HCT116 (cell line): Measurements from ENCODE around the gene CD93. TPM values are rescaled to one million over a fixed set of nuclear protein-coding genes. Genes with fewer than 3 reads are reported as not detected.

ENCODE experiments used
- ATAC-seq: fragments of 200-7000 bp; cut with Tn5 transposase; 2 replicates; pipeline ENCODE4 v1.9.1; 2020; ENCODE audit warnings: mild to moderate bottlenecking, moderate library complexity
- Bru-seq: library from RNA; stranded (reverse); fragments of 400-500 nt; gene quantifications from one replicate; lab custom pipeline; 2021; lab: Mats Ljungman, UMichigan
- BruChase-seq, 2 experiments: library from RNA; stranded (reverse); fragments of 400-500 nt; gene quantifications; one replicate each; lab custom pipeline; 2021; lab: Mats Ljungman, UMichigan
- BruUV-seq: library from RNA; stranded (reverse); fragments of 400-500 nt; replicated peaks from 2 replicates; lab custom pipeline; 2021; lab: Mats Ljungman, UMichigan
- CTCF ChIA-PET: fragments of 300-600 bp; sonication (Branson Sonifier 250); formaldehyde crosslinking; loops from one replicate; lab custom pipeline; 2021; ENCODE audit warnings: antibody characterized with exemption; lab: Charles Lee
- POLR2A ChIA-PET: fragments of 300-600, 350-600 bp; sonication (Branson Sonifier 250); formaldehyde crosslinking; loops from one replicate; lab custom pipeline; 2021; ENCODE audit warnings: antibody characterized with exemption; lab: Charles Lee
- RAD21 ChIA-PET, 2 experiments: fragments of 300-600 bp; sonication (Branson Sonifier 250); formaldehyde crosslinking; loops; one replicate each; lab custom pipeline; 2023; ENCODE audit warnings: low total read pairs in 2 of 2; ENCODE audit not compliant: uncharacterized antibody in 2 of 2, unreplicated experiment in 2 of 2, low non-redundant PET in 1 of 2; lab: Charles Lee
- DNase-seq: peaks from one replicate; pipeline ENCODE4 v3.0.0-alpha.2; 2010; ENCODE audit warnings: low read depth, low spot score
- H2AFZ ChIP-seq: fragments of 200-600 bp; shearing (Covaris generic), sonication (generic); 2 replicates; pipeline ENCODE4 v1.6.1; 2017; ENCODE audit warnings: low read depth, mixed run types, mixed read lengths, antibody characterized with exemption, low read length; ENCODE audit not compliant: poor library complexity, severe bottlenecking
- H3K27ac ChIP-seq: 2 replicates; pipeline ENCODE4 v1.5.1; 2012; ENCODE audit warnings: low read depth, low read length
- H3K27me3 ChIP-seq: fragments of 200-600 bp; sonication (generic); 2 replicates; pipeline ENCODE4 v1.6.1; 2016; ENCODE audit warnings: mixed run types, low read length, mixed read lengths; ENCODE audit not compliant: insufficient read depth
- H3K36me3 ChIP-seq, 2 experiments: fragments of 200-500 bp in 1 of 2; fragments of 200-600 bp in 1 of 2; sonication (Bioruptor generic) in 1 of 2; sonication (generic) in 1 of 2; 2 replicates each; pipeline versions ENCODE4 v1.5.1 to v1.6.1; 2014 to 2016; ENCODE audit warnings: low read length in 2 of 2, inconsistent platforms in 1 of 2, mixed read lengths in 1 of 2, mixed run types in 1 of 2; ENCODE audit not compliant: insufficient read depth in 2 of 2, control insufficient read depth in 1 of 2
- H3K4me1 ChIP-seq, 2 experiments: fragments of 200-600 bp in 1 of 2; sonication (generic) in 1 of 2; 2 replicates each; pipeline versions ENCODE4 v1.5.1 to v1.6.1; 2012 to 2017; ENCODE audit warnings: low read length in 2 of 2, inconsistent platforms in 1 of 2, mild to moderate bottlenecking in 1 of 2, mixed read lengths in 1 of 2, mixed run types in 1 of 2, moderate library complexity in 1 of 2; ENCODE audit not compliant: insufficient read depth in 2 of 2, control insufficient read depth in 1 of 2
- H3K4me2 ChIP-seq: fragments of 200-600 bp; sonication (generic); 2 replicates; pipeline ENCODE4 v1.6.1; 2017; ENCODE audit warnings: mixed run types, low read length, mixed read lengths
- H3K4me3 ChIP-seq, 2 experiments: fragments of 200-600 bp in 1 of 2; sonication (generic) in 1 of 2; replicated peaks in 1 of 2; 2 replicates each; pipeline ENCODE4 v1.5.1; 2011 to 2016; ENCODE audit warnings: low read length in 2 of 2, control low read depth in 1 of 2, low read depth in 1 of 2, mild to moderate bottlenecking in 1 of 2, mixed read lengths in 1 of 2, mixed run types in 1 of 2
- H3K79me2 ChIP-seq: fragments of 200-600 bp; sonication (generic); 2 replicates; pipeline ENCODE4 v1.6.1; 2017; ENCODE audit warnings: mild to moderate bottlenecking, mixed run types, low read length, moderate library complexity, mixed read lengths; ENCODE audit not compliant: insufficient read depth
- H3K9ac ChIP-seq: fragments of 200-600 bp; sonication (generic); 2 replicates; pipeline ENCODE4 v1.6.1; 2016; ENCODE audit warnings: low read length, mixed read lengths
- H3K9me2 ChIP-seq: fragments of 200-600 bp; sonication (generic), shearing (Covaris generic); 2 replicates; pipeline ENCODE4 v1.6.1; 2017; ENCODE audit warnings: mixed run types, mild to moderate bottlenecking, moderate library complexity; ENCODE audit not compliant: insufficient read depth
- H3K9me3 ChIP-seq, 2 experiments: fragments of 200-500 bp in 1 of 2; fragments of 200-600 bp in 1 of 2; sonication (Bioruptor generic) in 1 of 2; sonication (generic) in 1 of 2; 2 replicates each; pipeline ENCODE4 v1.6.1; 2014 to 2017; ENCODE audit warnings: low read length in 2 of 2, mixed read lengths in 2 of 2, inconsistent platforms in 1 of 2, low read depth in 1 of 2, mild to moderate bottlenecking in 1 of 2, mixed run types in 1 of 2, moderate library complexity in 1 of 2; ENCODE audit not compliant: control insufficient read depth in 1 of 2, insufficient read depth in 1 of 2
- H4K20me1 ChIP-seq: fragments of 200-600 bp; sonication (generic), shearing (Covaris generic); 2 replicates; pipeline ENCODE4 v1.6.1; 2017; ENCODE audit warnings: mixed run types, mild to moderate bottlenecking, moderate library complexity; ENCODE audit not compliant: insufficient read depth
- ATF3 ChIP-seq: IDR thresholded peaks from 2 replicates; pipeline ENCODE4 v1.6.1; 2012
- CEBPB ChIP-seq: IDR thresholded peaks from 2 replicates; pipeline ENCODE4 v1.6.1; 2012; ENCODE audit warnings: low read depth
- EGR1 ChIP-seq: IDR thresholded peaks from 2 replicates; pipeline ENCODE4 v1.6.1; 2012; ENCODE audit warnings: low read depth
- EZH2 ChIP-seq: fragments of 200-600 bp; sonication (generic); IDR thresholded peaks from 2 replicates; pipeline ENCODE4 v1.6.1; 2017; ENCODE audit warnings: antibody characterized with exemption, mixed run types
- EZH2phosphoT487 ChIP-seq: fragments of 200-600 bp; IDR thresholded peaks from 2 replicates; pipeline ENCODE4 v1.6.1; 2018; ENCODE audit warnings: antibody characterized with exemption, borderline replicate concordance
- FOSL1 ChIP-seq: IDR thresholded peaks from 2 replicates; pipeline ENCODE4 v1.6.1; 2012; ENCODE audit warnings: low read depth
- JUND ChIP-seq: IDR thresholded peaks from 2 replicates; pipeline ENCODE4 v1.6.1; 2012
- MAX ChIP-seq: IDR thresholded peaks from 2 replicates; pipeline ENCODE4 v1.6.1; 2012
- POLR2AphosphoS5 ChIP-seq: IDR thresholded peaks from 2 replicates; pipeline ENCODE4 v1.6.1; 2011; ENCODE audit warnings: mild to moderate bottlenecking, low read depth, low read length, moderate library complexity
- RAD21 ChIP-seq: IDR thresholded peaks from 2 replicates; pipeline ENCODE4 v1.6.1; 2012; ENCODE audit warnings: low read depth, mild to moderate bottlenecking
- REST ChIP-seq: IDR thresholded peaks from 2 replicates; pipeline ENCODE4 v1.6.1; 2012; ENCODE audit warnings: low read depth
- SIN3A ChIP-seq: IDR thresholded peaks from 2 replicates; pipeline ENCODE4 v1.6.1; 2012; ENCODE audit warnings: low read depth
- SRF ChIP-seq: IDR thresholded peaks from 2 replicates; pipeline ENCODE4 v1.6.1; 2012; ENCODE audit warnings: low read depth
- YY1 ChIP-seq: IDR thresholded peaks from 2 replicates; pipeline ENCODE4 v1.6.1; 2011; ENCODE audit warnings: low read length, low read depth, moderate library complexity, mild to moderate bottlenecking; ENCODE audit not compliant: insufficient replicate concordance; ENCODE audit errors: extremely low read depth
- ZBTB33 ChIP-seq: IDR thresholded peaks from 2 replicates; pipeline ENCODE4 v1.6.1; 2011; ENCODE audit warnings: mild to moderate bottlenecking, low read length, moderate library complexity; ENCODE audit not compliant: insufficient replicate concordance; ENCODE audit errors: extremely low read depth
- intact Hi-C: fragments of 100-400 bp; cut with micrococcal nuclease; formaldehyde crosslinking; loops from 2 replicates; pipeline ENCODE4 v1.10.0; 2022
- long read RNA-seq: library from polyadenylated mRNA; unstranded; transcript quantifications from one replicate; pipeline ENCODE4 v2.0.0, GENCODE V29; 2021; ENCODE audit not compliant: unreplicated experiment
- polyA plus RNA-seq: library from polyadenylated mRNA; unstranded; fragments of >200 nt; gene quantifications from 2 replicates; pipeline ENCODE4 v1.2.1, GENCODE V29; 2012; ENCODE audit warnings: missing spikeins
- total RNA-seq: library from RNA; stranded (reverse); gene quantifications from one replicate; pipeline ENCODE4 v1.2.1, GENCODE V29; 2021; ENCODE audit not compliant: unreplicated experiment

Gene CD93
- total RNA-seq (0.07 TPM), Bru-seq, nascent RNA (not detected), BruChase-seq, experiment 1, labeled RNA remaining after a 6-hour chase (not detected), BruChase-seq, experiment 2, labeled RNA remaining after a 2-hour chase (not detected)
- not detected in 2 replicates for polyA plus RNA-seq
- long read RNA-seq = 0 reads

GRCh38 chr20:23086056-23086566 is at the start of gene CD93:
Gene CD93, minus strand, starts transcription at chr20:23086324. Its CDS starts 132 bp downstream, at chr20:23086192.
- intact Hi-C loops = no loop called here
- ChIA-PET POLR2A (no interaction called here), RAD21 (no interaction called here), CTCF (no interaction called here)
- no peak within 1 kb of the TSS for H3K9ac ChIP-seq
- BruUV-seq = no TSS peak
- H3K27ac ChIP-seq = no peak within 1 kb of the TSS
- no peaks in the 10 kb centered on the region for H3K9me3 ChIP-seq
- H3K79me2 ChIP-seq = no peaks in the 10 kb centered on the region
- H3K4me3 ChIP-seq = no peak within 1 kb of the TSS
- no peaks in the 10 kb centered on the region; the same call in 1 of the 2 replicates for H3K27me3 ChIP-seq
- TF ChIP-seq RAD21 = no peak
- no peak for TF ChIP-seq ATF3
- TF ChIP-seq EGR1 = no peak
- TF ChIP-seq MAX = no peak
- no peak for TF ChIP-seq POLR2AphosphoS5
- no peak for TF ChIP-seq CEBPB
- no peak for TF ChIP-seq SRF
- no peak for TF ChIP-seq EZH2phosphoT487
- TF ChIP-seq EZH2 = no peak
- H3K36me3 ChIP-seq = no peaks in the 10 kb centered on the region
- H4K20me1 ChIP-seq = no peaks in the 10 kb centered on the region
- H2AFZ ChIP-seq = no peak within 1 kb of the TSS
- ATAC-seq (no peak), DNase-seq (no peak)
- no peak within 1 kb of the TSS for H3K4me2 ChIP-seq
- no peaks in the 10 kb centered on the region for H3K9me2 ChIP-seq
- no peaks in the 10 kb centered on the region for H3K4me1 ChIP-seq

GRCh38 chr20:23133560-23133998 is 47.5 kb upstream of the CD93 start:
- intact Hi-C loops = no loop called here
- H3K27me3 ChIP-seq = no peaks in the 10 kb centered on the region
- ChIA-PET CTCF (no interaction called here), POLR2A (no interaction called here), RAD21 (no interaction called here)
- no peak overlapping the region for H2AFZ ChIP-seq
- DNase-seq = no peak
- no peak overlapping the region for H3K4me2 ChIP-seq
- ATAC-seq = no peak
- no peaks in the 10 kb centered on the region for H3K79me2 ChIP-seq
- H3K9me2 ChIP-seq = no peaks in the 10 kb centered on the region
- H3K4me3 ChIP-seq = no peak overlapping the region
- peaks cover 0 to 27% of the 10 kb centered on the region in 2 experiments; a peak in 2 of 4 replicates for H3K4me1 ChIP-seq
- no TSS peak for BruUV-seq
- H3K9me3 ChIP-seq = no peaks in the 10 kb centered on the region
- H4K20me1 ChIP-seq = no peaks in the 10 kb centered on the region
- H3K9ac ChIP-seq = no peak overlapping the region
- no peaks in the 10 kb centered on the region for H3K36me3 ChIP-seq
- no peak overlapping the region for H3K27ac ChIP-seq
- TF ChIP-seq SIN3A = no peak
- no peak for TF ChIP-seq YY1
- TF ChIP-seq REST = no peak
- TF ChIP-seq ZBTB33 = no peak
- TF ChIP-seq FOSL1 = no peak
- TF ChIP-seq SRF = no peak
- no peak for TF ChIP-seq JUND
- no peak for TF ChIP-seq EZH2phosphoT487
